Esophagus muscularis mucosa (tissue), 3 donors: ENCODE data around the gene PPFIA4.

ENCODE experiments used
- POLR2AphosphoS5 ChIP-seq, 2 donors: sonication (generic); formaldehyde crosslinking; IDR thresholded peaks; one replicate each; pipeline ENCODE4 v1.6.1; 2017; ENCODE audit warnings: antibody characterized with exemption in 2 of 2
- TF ChIP-seq, protein P1 (sequence below), 3 experiments: fragments of 200-600 bp in 2 of 3; fragments of 450-650 bp in 1 of 3; sonication (generic) in 2 of 3; IDR thresholded peaks; one replicate each; pipeline ENCODE4 v1.5.1; 2017 to 2019; ENCODE audit warnings: antibody characterized with exemption in 3 of 3, mild to moderate bottlenecking in 2 of 3, moderate library complexity in 1 of 3

- TF ChIP-seq, protein P1, sequence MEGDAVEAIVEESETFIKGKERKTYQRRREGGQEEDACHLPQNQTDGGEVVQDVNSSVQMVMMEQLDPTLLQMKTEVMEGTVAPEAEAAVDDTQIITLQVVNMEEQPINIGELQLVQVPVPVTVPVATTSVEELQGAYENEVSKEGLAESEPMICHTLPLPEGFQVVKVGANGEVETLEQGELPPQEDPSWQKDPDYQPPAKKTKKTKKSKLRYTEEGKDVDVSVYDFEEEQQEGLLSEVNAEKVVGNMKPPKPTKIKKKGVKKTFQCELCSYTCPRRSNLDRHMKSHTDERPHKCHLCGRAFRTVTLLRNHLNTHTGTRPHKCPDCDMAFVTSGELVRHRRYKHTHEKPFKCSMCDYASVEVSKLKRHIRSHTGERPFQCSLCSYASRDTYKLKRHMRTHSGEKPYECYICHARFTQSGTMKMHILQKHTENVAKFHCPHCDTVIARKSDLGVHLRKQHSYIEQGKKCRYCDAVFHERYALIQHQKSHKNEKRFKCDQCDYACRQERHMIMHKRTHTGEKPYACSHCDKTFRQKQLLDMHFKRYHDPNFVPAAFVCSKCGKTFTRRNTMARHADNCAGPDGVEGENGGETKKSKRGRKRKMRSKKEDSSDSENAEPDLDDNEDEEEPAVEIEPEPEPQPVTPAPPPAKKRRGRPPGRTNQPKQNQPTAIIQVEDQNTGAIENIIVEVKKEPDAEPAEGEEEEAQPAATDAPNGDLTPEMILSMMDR (IDR thresholded peaks at IDR 0.05): no peak
- no peak for TF ChIP-seq POLR2AphosphoS5 (IDR thresholded peaks at IDR 0.05)
These were observed 87.0 kb downstream of the PPFIA4 start for GRCh38 chr1:203113308-203113707.
